Vagina (tissue), 2 donors: ENCODE measurements around the gene BPIFB4.

Experiments
- POLR2A ChIP-seq, 2 donors: fragments of 450-650 bp; IDR thresholded peaks; one replicate each; pipeline ENCODE4 v1.6.1; 2017; ENCODE audit warnings: antibody characterized with exemption in 2 of 2, mild to moderate bottlenecking in 2 of 2, moderate library complexity in 2 of 2
- POLR2AphosphoS5 ChIP-seq, 2 donors: sonication (generic); formaldehyde crosslinking; IDR thresholded peaks; one replicate each; pipeline ENCODE4 v1.9.0; 2017; ENCODE audit warnings: antibody characterized with exemption in 2 of 2, mild to moderate bottlenecking in 2 of 2, low read depth in 1 of 2; ENCODE audit not compliant: insufficient read depth in 1 of 2
- TF ChIP-seq, protein P1 (sequence below), 3 experiments: fragments of 450-650 bp in 2 of 3; fragments of 200-600 bp in 1 of 3; sonication (generic) in 1 of 3; IDR thresholded peaks; one replicate each; pipeline ENCODE4 v1.5.1; 2017 to 2019; ENCODE audit warnings: antibody characterized with exemption in 3 of 3, mild to moderate bottlenecking in 2 of 3, moderate library complexity in 2 of 3

- TF ChIP-seq, protein P1, sequence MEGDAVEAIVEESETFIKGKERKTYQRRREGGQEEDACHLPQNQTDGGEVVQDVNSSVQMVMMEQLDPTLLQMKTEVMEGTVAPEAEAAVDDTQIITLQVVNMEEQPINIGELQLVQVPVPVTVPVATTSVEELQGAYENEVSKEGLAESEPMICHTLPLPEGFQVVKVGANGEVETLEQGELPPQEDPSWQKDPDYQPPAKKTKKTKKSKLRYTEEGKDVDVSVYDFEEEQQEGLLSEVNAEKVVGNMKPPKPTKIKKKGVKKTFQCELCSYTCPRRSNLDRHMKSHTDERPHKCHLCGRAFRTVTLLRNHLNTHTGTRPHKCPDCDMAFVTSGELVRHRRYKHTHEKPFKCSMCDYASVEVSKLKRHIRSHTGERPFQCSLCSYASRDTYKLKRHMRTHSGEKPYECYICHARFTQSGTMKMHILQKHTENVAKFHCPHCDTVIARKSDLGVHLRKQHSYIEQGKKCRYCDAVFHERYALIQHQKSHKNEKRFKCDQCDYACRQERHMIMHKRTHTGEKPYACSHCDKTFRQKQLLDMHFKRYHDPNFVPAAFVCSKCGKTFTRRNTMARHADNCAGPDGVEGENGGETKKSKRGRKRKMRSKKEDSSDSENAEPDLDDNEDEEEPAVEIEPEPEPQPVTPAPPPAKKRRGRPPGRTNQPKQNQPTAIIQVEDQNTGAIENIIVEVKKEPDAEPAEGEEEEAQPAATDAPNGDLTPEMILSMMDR (IDR thresholded peaks at IDR 0.05): no peak
- no peak for TF ChIP-seq POLR2AphosphoS5 (IDR thresholded peaks at IDR 0.05; ENCODE audit: insufficient read depth in 1 of 2, low read depth in 1 of 2)
- TF ChIP-seq POLR2A (IDR thresholded peaks at IDR 0.05): no peak
These were observed 34.0 kb downstream of the BPIFB4 start for GRCh38 chr20:33113387-33113908.
